Measurements from ENCODE around the gene SPOP.
"Not testable (repeated sequence)": the region's sequence is repeated elsewhere in the genome, so short reads cannot be mapped to it uniquely, and the experiment has no call there.

The SPOP gene

GRCh38 chr17:49646391-49647255 lies 31.3 kb downstream of the SPOP start:
- DNase-seq = no peak

GRCh38 chr17:49646056-49646390 lies 31.9 kb downstream of the SPOP start:
- not testable (repeated sequence) for DNase-seq

GRCh38 chr17:49645654-49646053 lies 32.2 kb downstream of the SPOP start:
- DNase-seq = no peak

- no peak for DNase-seq
Measured at GRCh38 chr17:49640556-49640955, 37.3 kb downstream of the SPOP start.

- DNase-seq = no peak
Measured at GRCh38 chr17:49638818-49639217, 39.1 kb downstream of the SPOP start.

GRCh38 chr17:49637739-49638138 lies 40.2 kb downstream of the SPOP start:
- DNase-seq = no peak

GRCh38 chr17:49637050-49637449 lies 40.8 kb downstream of the SPOP start:
- DNase-seq = no peak

GRCh38 chr17:49635121-49635520 lies 42.8 kb downstream of the SPOP start:
- no peak for DNase-seq

- DNase-seq = no peak
Measured at GRCh38 chr17:49634485-49634860, 43.4 kb downstream of the SPOP start.

- no peak for DNase-seq
Measured at GRCh38 chr17:49633762-49634484, 44.0 kb downstream of the SPOP start.

- no peak for DNase-seq
Measured at GRCh38 chr17:49633250-49633649, 44.6 kb downstream of the SPOP start.

GRCh38 chr17:49632201-49632600 lies 45.7 kb downstream of the SPOP start:
- DNase-seq = no peak

- no peak for DNase-seq
Measured at GRCh38 chr17:49631496-49631895, 46.4 kb downstream of the SPOP start.

GRCh38 chr17:49630113-49630900 lies 47.6 kb downstream of the SPOP start:
- no peak for DNase-seq

GRCh38 chr17:49629447-49629846 lies 48.5 kb downstream of the SPOP start:
- DNase-seq = no peak

GRCh38 chr17:49624896-49625295 lies 53.0 kb downstream of the SPOP start:
- DNase-seq = no peak

GRCh38 chr17:49621946-49622529 lies 55.9 kb downstream of the SPOP start:
- DNase-seq = no peak

GRCh38 chr17:49621420-49621819 lies 56.5 kb downstream of the SPOP start:
- no peak for DNase-seq

GRCh38 chr17:49618028-49618611 lies 59.8 kb downstream of the SPOP start:
- DNase-seq = peak in 1 of 2 experiments; percentile 0

GRCh38 chr17:49616601-49617131 lies 61.2 kb downstream of the SPOP start:
- no peak for DNase-seq

GRCh38 chr17:49616086-49616485 lies 61.8 kb downstream of the SPOP start:
- no peak for DNase-seq

- DNase-seq = no peak
Measured at GRCh38 chr17:49613182-49613800, 64.6 kb downstream of the SPOP start.

Data from NCI-H2081 (cell line).